ENCODE data around the gene JAKMIP3.

JAKMIP3 gene

DNA sequence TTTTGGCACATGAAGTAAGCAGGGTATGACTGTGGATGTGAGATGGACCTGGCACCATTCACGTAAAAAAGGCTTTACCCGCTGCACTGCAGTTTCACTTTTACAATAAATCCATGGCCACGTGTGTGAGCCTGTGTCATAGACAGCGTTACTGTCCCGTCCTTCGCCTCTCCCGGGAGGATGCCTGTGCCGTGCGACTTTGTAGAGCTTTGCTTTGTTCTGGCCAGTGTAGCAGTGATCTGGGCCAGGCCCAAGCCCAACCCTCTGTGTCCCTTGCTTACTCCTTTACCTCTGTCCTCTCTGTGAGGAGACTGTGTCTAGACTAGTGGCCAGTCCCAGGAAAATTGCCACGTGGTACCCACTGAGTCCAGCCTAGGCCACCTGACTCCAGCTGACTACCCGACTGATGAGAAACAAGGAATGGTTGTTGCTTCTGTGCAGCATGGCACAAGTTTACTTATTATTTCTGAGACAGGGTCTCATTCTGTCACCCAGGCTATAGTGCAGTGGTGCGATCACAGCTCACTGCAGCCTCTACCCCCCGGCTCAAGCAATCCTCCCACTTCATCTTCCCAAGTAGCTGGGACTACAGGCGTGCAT is 48.1 kb downstream of the JAKMIP3 start:
- H3K4me3 Mint-ChIP-seq, result no peak overlapping the region
- H3K36me3 Mint-ChIP-seq (ENCODE audit: low read depth), result no peaks in the 10 kb centered on the region
- no peak overlapping the region for H3K27ac Mint-ChIP-seq
- H3K9me3 Mint-ChIP-seq, result no peaks in the 10 kb centered on the region
- no peaks in the 10 kb centered on the region for H3K27me3 Mint-ChIP-seq (ENCODE audit: low read depth)
- H3K4me1 Mint-ChIP-seq (ENCODE audit: low read depth), result no peaks in the 10 kb centered on the region

DNA sequence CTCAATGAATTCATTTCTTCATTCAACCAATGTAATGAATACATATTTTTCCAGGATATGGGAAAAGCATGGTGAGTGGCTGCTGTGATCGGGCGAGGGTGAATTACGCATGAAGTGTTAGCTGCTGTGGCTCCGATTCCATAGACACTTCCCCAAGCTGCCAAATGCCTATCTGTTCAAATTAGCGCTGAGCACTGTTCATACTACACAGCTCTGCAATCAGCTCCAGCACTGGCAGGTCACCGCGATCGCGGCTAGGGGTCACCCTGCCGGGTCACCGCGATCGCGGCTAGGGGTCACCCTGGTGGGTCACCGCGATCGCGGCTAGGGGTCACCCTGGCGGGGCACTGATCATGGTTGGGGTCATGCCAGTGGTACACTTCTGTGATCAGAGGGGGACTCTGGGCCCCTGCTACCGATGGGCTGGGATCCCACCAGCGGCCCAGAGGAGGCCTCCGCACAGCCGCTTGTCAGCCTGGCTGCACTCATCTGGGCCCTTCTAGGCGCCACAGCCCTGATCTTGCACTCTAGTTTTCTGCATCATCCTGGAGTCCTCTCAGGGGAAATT is 49.3 kb downstream of the JAKMIP3 start:
- Mint-ChIP-seq H3K27me3 (ENCODE audit: low read depth) (no peaks in the 10 kb centered on the region), H3K27ac (no peak overlapping the region), H3K36me3 (ENCODE audit: low read depth) (no peaks in the 10 kb centered on the region), H3K9me3 (no peaks in the 10 kb centered on the region), H3K4me1 (ENCODE audit: low read depth) (no peaks in the 10 kb centered on the region), H3K4me3 (no peak overlapping the region)
